Panc1 (cell line): ENCODE data around the gene WNK1. TPM values are rescaled to one million over a fixed set of nuclear protein-coding genes. Genes with fewer than 3 reads are reported as not detected.

Source experiments
- ATAC-seq: fragments of 200-7000 bp; cut with Tn5 transposase; 2 replicates; pipeline ENCODE4 v1.9.1; 2020; ENCODE audit warnings: mild to moderate bottlenecking, moderate library complexity
- BruUV-seq: library from RNA; stranded (reverse); fragments of 400-500 nt; replicated peaks from 2 replicates; lab custom pipeline; 2021; lab: Mats Ljungman, UMichigan
- CTCF ChIA-PET: fragments of 300-600 bp; sonication (Branson Sonifier 250); formaldehyde crosslinking; loops from one replicate; lab custom pipeline; 2022; ENCODE audit warnings: antibody characterized with exemption; lab: Charles Lee
- POLR2A ChIA-PET: fragments of 300-600 bp; sonication (Branson Sonifier 250); formaldehyde crosslinking; loops from one replicate; lab custom pipeline; 2022; ENCODE audit warnings: antibody characterized with exemption; lab: Charles Lee
- DNase-seq: peaks from one replicate; pipeline ENCODE4 v3.0.0-alpha.2; 2010; ENCODE audit warnings: low read depth, low spot score
- H3K27ac ChIP-seq: 2 replicates; pipeline ENCODE4 v1.5.1; 2011; ENCODE audit warnings: mild to moderate bottlenecking, low read length, inconsistent platforms
- H3K27me3 ChIP-seq: fragments of 200-500 bp; sonication (Bioruptor generic); 2 replicates; pipeline ENCODE4 v1.6.0; 2014; ENCODE audit warnings: low read length, inconsistent platforms; ENCODE audit not compliant: control insufficient read depth, insufficient read depth
- H3K36me3 ChIP-seq: fragments of 200-500 bp; sonication (Bioruptor generic); 2 replicates; pipeline ENCODE4 v1.5.1; 2014; ENCODE audit warnings: inconsistent platforms, mild to moderate bottlenecking, low read length, moderate library complexity; ENCODE audit not compliant: control insufficient read depth, insufficient read depth
- H3K4me1 ChIP-seq: 2 replicates; pipeline ENCODE4 v1.5.1; 2011; ENCODE audit warnings: inconsistent platforms, mild to moderate bottlenecking, low read length, moderate library complexity; ENCODE audit not compliant: control insufficient read depth, insufficient read depth
- H3K4me3 ChIP-seq, 2 experiments: 2 replicates each; pipeline ENCODE4 v1.5.1; 2011 to 2012; ENCODE audit warnings: low read depth in 2 of 2, low read length in 2 of 2, mild to moderate bottlenecking in 2 of 2, inconsistent platforms in 1 of 2, moderate library complexity in 1 of 2
- H3K9me3 ChIP-seq: fragments of 200-500 bp; sonication (Bioruptor generic); 2 replicates; pipeline ENCODE4 v1.5.1; 2014; ENCODE audit warnings: low read depth, mild to moderate bottlenecking, inconsistent platforms, low read length, moderate library complexity; ENCODE audit not compliant: control insufficient read depth, insufficient read depth
- POLR2AphosphoS5 ChIP-seq: IDR thresholded peaks from 2 replicates; pipeline ENCODE4 v1.6.1; 2012; ENCODE audit warnings: mild to moderate bottlenecking, low read depth, low read length, moderate library complexity
- SIN3A ChIP-seq: IDR thresholded peaks from 2 replicates; pipeline ENCODE4 v1.6.1; 2012; ENCODE audit warnings: low read depth, mild to moderate bottlenecking, low read length, moderate library complexity, borderline replicate concordance; ENCODE audit not compliant: insufficient read depth
- TCF7L2 ChIP-seq: IDR thresholded peaks from 2 replicates; pipeline ENCODE4 v1.6.1; 2011; ENCODE audit warnings: mild to moderate bottlenecking, low read depth, low read length, inconsistent platforms
- in situ Hi-C: cut with HindIII; loops from 2 replicates; pipeline ENCODE4 v1.10.0; 2016; ENCODE audit warnings: low sequenced_read_pairs, low pct_unique_long_range_greater_than_20kb
- intact Hi-C: fragments of 100-400 bp; cut with micrococcal nuclease; formaldehyde crosslinking; loops from one replicate; pipeline ENCODE4 v1.10.0; 2022; ENCODE audit not compliant: unreplicated experiment
- total RNA-seq: library from RNA; stranded (reverse); gene quantifications from one replicate; pipeline ENCODE4 v1.2.1, GENCODE V29; 2021; ENCODE audit not compliant: unreplicated experiment
- TF ChIP-seq, protein P1 (sequence below): fragments of 450-650 bp; IDR thresholded peaks from 2 replicates; pipeline ENCODE4 v1.5.1; 2017; ENCODE audit warnings: mild to moderate bottlenecking
- TF ChIP-seq, protein P2 (sequence below), 2 experiments: IDR thresholded peaks; 2 replicates each; pipeline ENCODE4 v1.6.1; 2011 to 2012; ENCODE audit warnings: low read depth in 2 of 2, control low read depth in 1 of 2, low read length in 1 of 2, mild to moderate bottlenecking in 1 of 2, moderate library complexity in 1 of 2; ENCODE audit not compliant: insufficient read depth in 1 of 2

The WNK1 gene
- total RNA-seq, 1 experiment from 2014 or later = 181 TPM

DNA sequence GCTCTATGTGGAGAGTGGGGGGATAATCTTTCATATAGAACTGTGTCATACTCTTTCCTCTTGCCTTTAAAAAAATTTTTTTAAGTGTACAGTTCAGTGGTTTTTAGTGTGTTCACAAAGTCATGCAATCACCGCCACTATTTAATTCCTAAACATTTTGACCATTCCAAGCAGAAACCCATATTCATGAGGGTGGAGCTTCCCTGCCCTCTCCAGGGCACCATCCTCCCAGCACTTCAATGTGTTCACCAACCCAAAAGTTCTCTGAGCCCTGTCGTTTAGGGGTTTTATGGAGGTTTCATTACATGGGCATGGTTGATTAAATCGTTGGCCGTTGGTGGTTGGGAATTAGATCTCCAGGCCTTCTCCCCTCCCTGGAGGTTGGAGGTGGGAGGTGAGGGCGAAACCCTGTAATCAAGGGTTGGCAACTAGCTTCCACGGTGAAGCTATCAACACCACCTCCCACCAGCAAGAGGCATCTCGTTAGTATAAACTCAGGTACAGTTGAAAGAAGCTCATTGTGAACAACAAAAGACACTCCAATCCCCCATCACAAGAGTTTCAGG, 42.8 kb upstream of the WNK1 start:
- H3K27ac ChIP-seq = no peak overlapping the region
- intact Hi-C loops = no loop called here
- CTCF ChIA-PET = no interaction called here
- TF ChIP-seq, protein P1, sequence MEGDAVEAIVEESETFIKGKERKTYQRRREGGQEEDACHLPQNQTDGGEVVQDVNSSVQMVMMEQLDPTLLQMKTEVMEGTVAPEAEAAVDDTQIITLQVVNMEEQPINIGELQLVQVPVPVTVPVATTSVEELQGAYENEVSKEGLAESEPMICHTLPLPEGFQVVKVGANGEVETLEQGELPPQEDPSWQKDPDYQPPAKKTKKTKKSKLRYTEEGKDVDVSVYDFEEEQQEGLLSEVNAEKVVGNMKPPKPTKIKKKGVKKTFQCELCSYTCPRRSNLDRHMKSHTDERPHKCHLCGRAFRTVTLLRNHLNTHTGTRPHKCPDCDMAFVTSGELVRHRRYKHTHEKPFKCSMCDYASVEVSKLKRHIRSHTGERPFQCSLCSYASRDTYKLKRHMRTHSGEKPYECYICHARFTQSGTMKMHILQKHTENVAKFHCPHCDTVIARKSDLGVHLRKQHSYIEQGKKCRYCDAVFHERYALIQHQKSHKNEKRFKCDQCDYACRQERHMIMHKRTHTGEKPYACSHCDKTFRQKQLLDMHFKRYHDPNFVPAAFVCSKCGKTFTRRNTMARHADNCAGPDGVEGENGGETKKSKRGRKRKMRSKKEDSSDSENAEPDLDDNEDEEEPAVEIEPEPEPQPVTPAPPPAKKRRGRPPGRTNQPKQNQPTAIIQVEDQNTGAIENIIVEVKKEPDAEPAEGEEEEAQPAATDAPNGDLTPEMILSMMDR = no peak
- TF ChIP-seq SIN3A (no peak), TCF7L2 (no peak), POLR2AphosphoS5 (no peak)
- TF ChIP-seq, protein P2, sequence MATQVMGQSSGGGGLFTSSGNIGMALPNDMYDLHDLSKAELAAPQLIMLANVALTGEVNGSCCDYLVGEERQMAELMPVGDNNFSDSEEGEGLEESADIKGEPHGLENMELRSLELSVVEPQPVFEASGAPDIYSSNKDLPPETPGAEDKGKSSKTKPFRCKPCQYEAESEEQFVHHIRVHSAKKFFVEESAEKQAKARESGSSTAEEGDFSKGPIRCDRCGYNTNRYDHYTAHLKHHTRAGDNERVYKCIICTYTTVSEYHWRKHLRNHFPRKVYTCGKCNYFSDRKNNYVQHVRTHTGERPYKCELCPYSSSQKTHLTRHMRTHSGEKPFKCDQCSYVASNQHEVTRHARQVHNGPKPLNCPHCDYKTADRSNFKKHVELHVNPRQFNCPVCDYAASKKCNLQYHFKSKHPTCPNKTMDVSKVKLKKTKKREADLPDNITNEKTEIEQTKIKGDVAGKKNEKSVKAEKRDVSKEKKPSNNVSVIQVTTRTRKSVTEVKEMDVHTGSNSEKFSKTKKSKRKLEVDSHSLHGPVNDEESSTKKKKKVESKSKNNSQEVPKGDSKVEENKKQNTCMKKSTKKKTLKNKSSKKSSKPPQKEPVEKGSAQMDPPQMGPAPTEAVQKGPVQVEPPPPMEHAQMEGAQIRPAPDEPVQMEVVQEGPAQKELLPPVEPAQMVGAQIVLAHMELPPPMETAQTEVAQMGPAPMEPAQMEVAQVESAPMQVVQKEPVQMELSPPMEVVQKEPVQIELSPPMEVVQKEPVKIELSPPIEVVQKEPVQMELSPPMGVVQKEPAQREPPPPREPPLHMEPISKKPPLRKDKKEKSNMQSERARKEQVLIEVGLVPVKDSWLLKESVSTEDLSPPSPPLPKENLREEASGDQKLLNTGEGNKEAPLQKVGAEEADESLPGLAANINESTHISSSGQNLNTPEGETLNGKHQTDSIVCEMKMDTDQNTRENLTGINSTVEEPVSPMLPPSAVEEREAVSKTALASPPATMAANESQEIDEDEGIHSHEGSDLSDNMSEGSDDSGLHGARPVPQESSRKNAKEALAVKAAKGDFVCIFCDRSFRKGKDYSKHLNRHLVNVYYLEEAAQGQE (IDR thresholded peaks at IDR 0.05; ENCODE audit: insufficient read depth in 1 of 2, low read depth in 2 of 2, low read length in 1 of 2) = no peak
- H3K9me3 ChIP-seq = no peaks in the 10 kb centered on the region
- H3K4me3 ChIP-seq = no peak overlapping the region
- H3K27me3 ChIP-seq = no peaks in the 10 kb centered on the region
- POLR2A ChIA-PET = interaction anchor here (0.5 to 0.6 kb wide), 2 partner anchors 33 to 53 kb away, joined by 3 to 5 read pairs; no protein-coding TSS in a partner anchor
- in situ Hi-C loops = no loop called here
- DNase-seq (no peak), ATAC-seq (no peak)
- peaks cover 5% of the 10 kb centered on the region for H3K4me1 ChIP-seq
- no peaks in the 10 kb centered on the region for H3K36me3 ChIP-seq
- BruUV-seq = no TSS peak

DNA sequence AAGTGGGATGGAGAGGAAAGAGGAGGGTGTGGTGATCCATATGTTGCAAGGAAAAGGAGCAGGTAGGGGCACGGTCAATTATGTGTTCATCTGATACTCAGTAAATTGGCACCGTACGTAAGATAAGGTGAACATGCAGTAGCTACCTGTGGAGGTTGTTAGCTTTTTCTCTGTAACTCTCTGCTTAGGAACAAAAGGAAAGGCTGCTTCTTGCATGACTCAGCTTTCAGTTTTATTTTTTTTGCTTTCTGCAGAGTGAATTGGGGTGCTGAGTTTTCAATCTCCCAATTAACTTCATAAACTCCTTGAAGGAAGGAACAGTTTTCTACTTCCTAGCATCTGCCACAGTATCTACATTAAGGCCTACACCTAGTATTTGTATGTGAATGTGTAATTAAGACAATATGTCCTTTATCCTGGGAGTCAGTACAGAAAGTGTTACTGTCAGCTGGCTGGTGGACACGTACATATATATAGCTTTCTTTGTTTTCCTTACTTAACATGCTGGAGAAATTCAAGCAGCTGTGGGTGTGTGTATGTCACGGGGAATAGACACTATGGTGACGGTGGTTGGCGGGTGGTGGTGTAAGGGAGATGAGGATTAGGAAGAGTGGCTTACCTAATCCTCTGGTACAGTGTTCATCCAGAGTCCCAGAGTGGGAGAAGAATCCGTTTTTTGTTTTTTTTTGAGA, 40.1 kb upstream of the WNK1 start:
- POLR2A ChIA-PET = no interaction called here

More for the DNA sequence above, 40.1 kb upstream of the WNK1 start:
- H3K27ac ChIP-seq = peak overlapping the region; percentile 29; the same call in 1 of the 2 replicates
- intact Hi-C loops (no loop called here), in situ Hi-C loops (no loop called here)
- CTCF ChIA-PET = no interaction called here
- DNase-seq (no peak), ATAC-seq (no peak)
- H3K27me3 ChIP-seq = no peaks in the 10 kb centered on the region
- H3K4me1 ChIP-seq = peaks cover 5% of the 10 kb centered on the region
- H3K36me3 ChIP-seq = no peaks in the 10 kb centered on the region
- no peak overlapping the region for H3K4me3 ChIP-seq
- TF ChIP-seq, protein P2 (IDR thresholded peaks at IDR 0.05; ENCODE audit: insufficient read depth in 1 of 2, low read depth in 2 of 2, low read length in 1 of 2) = no peak
- TF ChIP-seq POLR2AphosphoS5 (no peak), SIN3A (no peak), TCF7L2 (no peak)
- TF ChIP-seq, protein P1 = no peak
- no TSS peak for BruUV-seq
- H3K9me3 ChIP-seq = no peaks in the 10 kb centered on the region
